IMR-90 (cell line): ENCODE data around the gene S100A5.

Experiments used
- MXI1 ChIP-seq: IDR thresholded peaks from 2 replicates; pipeline ENCODE4 v1.6.1; 2012; ENCODE audit warnings: low read depth, mild to moderate bottlenecking, low read length, moderate library complexity, borderline replicate concordance
- POLR2A ChIP-seq: IDR thresholded peaks from 2 replicates; pipeline ENCODE4 v1.6.1; 2012; ENCODE audit warnings: mild to moderate bottlenecking, low read depth, low read length
- TF ChIP-seq, protein P1 (sequence below): conservative IDR thresholded peaks from 2 replicates; pipeline ENCODE4 v1.5.1; 2012; ENCODE audit warnings: mild to moderate bottlenecking, low read depth, low read length, improper control_type of control experiment

DNA sequence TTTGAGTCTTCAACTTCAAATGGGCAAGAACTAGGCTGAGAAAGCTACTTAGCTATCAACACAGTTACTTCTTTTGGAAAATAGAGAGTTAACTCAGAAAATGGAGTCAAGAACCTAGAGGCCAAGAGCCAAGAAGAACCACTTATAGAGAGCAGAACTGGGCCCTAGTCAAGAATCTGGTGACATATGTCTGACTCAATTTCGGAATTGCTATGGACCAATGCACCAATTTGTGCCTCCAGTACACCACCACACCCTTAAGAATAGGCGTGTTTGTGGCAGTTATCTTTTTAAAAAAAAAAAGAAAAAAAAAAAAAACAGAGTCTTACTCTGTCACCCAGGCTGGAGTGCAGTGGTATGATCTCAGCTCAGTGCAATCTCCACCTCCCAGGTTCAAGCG is 17.1 kb upstream of the S100A5 start:
- TF ChIP-seq POLR2A (no peak), MXI1 (no peak)
- TF ChIP-seq, protein P1, sequence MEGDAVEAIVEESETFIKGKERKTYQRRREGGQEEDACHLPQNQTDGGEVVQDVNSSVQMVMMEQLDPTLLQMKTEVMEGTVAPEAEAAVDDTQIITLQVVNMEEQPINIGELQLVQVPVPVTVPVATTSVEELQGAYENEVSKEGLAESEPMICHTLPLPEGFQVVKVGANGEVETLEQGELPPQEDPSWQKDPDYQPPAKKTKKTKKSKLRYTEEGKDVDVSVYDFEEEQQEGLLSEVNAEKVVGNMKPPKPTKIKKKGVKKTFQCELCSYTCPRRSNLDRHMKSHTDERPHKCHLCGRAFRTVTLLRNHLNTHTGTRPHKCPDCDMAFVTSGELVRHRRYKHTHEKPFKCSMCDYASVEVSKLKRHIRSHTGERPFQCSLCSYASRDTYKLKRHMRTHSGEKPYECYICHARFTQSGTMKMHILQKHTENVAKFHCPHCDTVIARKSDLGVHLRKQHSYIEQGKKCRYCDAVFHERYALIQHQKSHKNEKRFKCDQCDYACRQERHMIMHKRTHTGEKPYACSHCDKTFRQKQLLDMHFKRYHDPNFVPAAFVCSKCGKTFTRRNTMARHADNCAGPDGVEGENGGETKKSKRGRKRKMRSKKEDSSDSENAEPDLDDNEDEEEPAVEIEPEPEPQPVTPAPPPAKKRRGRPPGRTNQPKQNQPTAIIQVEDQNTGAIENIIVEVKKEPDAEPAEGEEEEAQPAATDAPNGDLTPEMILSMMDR: no peak
